GM12878 (cell line): Measurements from ENCODE around the gene PITX1. TPM values are rescaled to one million over a fixed set of nuclear protein-coding genes. Genes with fewer than 3 reads are reported as not detected.

Source experiments
- ATAC-seq: fragments of 200-7000 bp; cut with Tn5 transposase; 3 replicates; pipeline ENCODE4 v1.9.1; 2020; ENCODE audit warnings: mild to moderate bottlenecking, moderate library complexity
- BruUV-seq: library from RNA; stranded (reverse); fragments of 400-500 nt; replicated peaks from 2 replicates; lab custom pipeline; 2021; lab: Mats Ljungman, UMichigan
- CTCF ChIA-PET: fragments of 300-600 bp; sonication (Branson Sonifier 250); formaldehyde crosslinking; extraction: SDS; loops from one replicate; lab custom pipeline; 2021; ENCODE audit warnings: inconsistent platforms; lab: Yijun Ruan, JAX
- POLR2A ChIA-PET: fragments of 350-600 bp; formaldehyde crosslinking; extraction: SDS; loops from one replicate; lab custom pipeline; 2021; ENCODE audit warnings: inconsistent platforms; lab: Charles Lee
- RAD21 ChIA-PET: fragments of 300-600 bp; sonication (Branson Sonifier 250); formaldehyde crosslinking; loops from one replicate; lab custom pipeline; 2023; ENCODE audit warnings: antibody characterized with exemption; ENCODE audit not compliant: unreplicated experiment; lab: Charles Lee
- SMC1A ChIA-PET: fragments of 300-600 bp; sonication (Branson Sonifier 250); formaldehyde crosslinking; loops from one replicate; lab custom pipeline; 2023; ENCODE audit not compliant: unreplicated experiment, uncharacterized antibody; lab: Charles Lee
- DNase-seq: peaks from one replicate; pipeline ENCODE4 v3.0.0-alpha.2; 2011; ENCODE audit warnings: low read depth, low spot score
- FAIRE-seq: peaks from 3 replicates; lab custom pipeline; 2011; peaks lifted over from hg19 to GRCh38; lab: Jason Lieb, UNC
- H2AFZ ChIP-seq: 2 replicates; pipeline ENCODE4 v1.6.0; 2011; ENCODE audit warnings: low read depth, low read length, control low read depth; ENCODE audit not compliant: control insufficient read depth
- H3K27ac ChIP-seq: 2 replicates; pipeline ENCODE4 v1.5.1; 2011; ENCODE audit warnings: control low read depth; ENCODE audit not compliant: control insufficient read depth, insufficient read depth
- H3K27me3 ChIP-seq, 2 experiments: replicated peaks in 1 of 2; 2 replicates each; pipeline versions ENCODE4 v1.6.0 to v1.6.1; 2011; ENCODE audit warnings: low read length in 1 of 2; ENCODE audit not compliant: control insufficient read depth in 2 of 2, insufficient read depth in 2 of 2
- H3K36me3 ChIP-seq, 2 experiments: 2 replicates each; pipeline ENCODE4 v1.5.1; 2011; ENCODE audit warnings: low read length in 1 of 2; ENCODE audit not compliant: control insufficient read depth in 2 of 2, insufficient read depth in 2 of 2
- H3K4me1 ChIP-seq: 2 replicates; pipeline ENCODE4 v1.6.1; 2011; ENCODE audit warnings: mild to moderate bottlenecking, low read length, moderate library complexity, mixed read lengths; ENCODE audit not compliant: control insufficient read depth, insufficient read depth
- H3K4me2 ChIP-seq: 2 replicates; pipeline ENCODE4 v1.6.0; 2011; ENCODE audit warnings: control low read depth; ENCODE audit not compliant: control insufficient read depth, insufficient read depth
- H3K4me3 ChIP-seq: fragments of 200-600 bp; sonication (generic); 2 replicates; pipeline ENCODE4 v1.5.1; 2016
- H3K79me2 ChIP-seq: 2 replicates; pipeline ENCODE4 v1.6.0; 2011; ENCODE audit warnings: low read length; ENCODE audit not compliant: control insufficient read depth, insufficient read depth
- H3K9ac ChIP-seq: 2 replicates; pipeline ENCODE4 v1.8.0; 2011; ENCODE audit warnings: low read length, control low read depth, mixed read lengths; ENCODE audit not compliant: control insufficient read depth, insufficient read depth
- H3K9me3 ChIP-seq: replicated peaks from 3 replicates; pipeline ENCODE4 v1.5.1; 2011; ENCODE audit warnings: mild to moderate bottlenecking, low read length; ENCODE audit not compliant: control insufficient read depth, insufficient read depth
- H4K20me1 ChIP-seq: 2 replicates; pipeline ENCODE4 v1.6.0; 2011; ENCODE audit not compliant: control insufficient read depth, insufficient read depth
- ATF3 ChIP-seq: IDR thresholded peaks from 2 replicates; pipeline ENCODE4 v1.6.1; 2011; ENCODE audit warnings: low read depth, mild to moderate bottlenecking, low read length, moderate library complexity, borderline replicate concordance; ENCODE audit errors: extremely low read depth
- BHLHE40 ChIP-seq, 2 experiments: fragments of 450-650 bp in 1 of 2; IDR thresholded peaks; 2 replicates each; pipeline ENCODE4 v1.6.1; 2011 to 2017; ENCODE audit warnings: low read depth in 2 of 2, borderline replicate concordance in 1 of 2, improper control_type of control experiment in 1 of 2, low read length in 1 of 2, mild to moderate bottlenecking in 1 of 2
- CBX5 ChIP-seq: sonication (generic); IDR thresholded peaks from 2 replicates; pipeline ENCODE4 v1.6.1; 2016; ENCODE audit warnings: low read depth, moderate library complexity, mild to moderate bottlenecking, inconsistent platforms
- CHD2 ChIP-seq: IDR thresholded peaks from 2 replicates; pipeline ENCODE4 v1.6.1; 2011; ENCODE audit warnings: low read depth, low read length, improper control_type of control experiment, borderline replicate concordance
- EP300 ChIP-seq, 2 experiments: fragments of 150-350 bp in 1 of 2; IDR thresholded peaks; 2 replicates each; pipeline ENCODE4 v1.6.1; 2011 to 2012; ENCODE audit warnings: low read depth in 2 of 2, low read length in 2 of 2, borderline replicate concordance in 1 of 2, improper control_type of control experiment in 1 of 2, inconsistent platforms in 1 of 2; ENCODE audit not compliant: control insufficient read depth in 1 of 2
- PKNOX1 ChIP-seq: fragments of 450-650 bp; IDR thresholded peaks from 2 replicates; pipeline ENCODE4 v1.6.1; 2016; ENCODE audit warnings: mild to moderate bottlenecking
- PML ChIP-seq: IDR thresholded peaks from 2 replicates; pipeline ENCODE4 v1.6.1; 2012; ENCODE audit warnings: low read length, inconsistent platforms
- SIN3A ChIP-seq: IDR thresholded peaks from 2 replicates; pipeline ENCODE4 v1.6.1; 2012; ENCODE audit warnings: low read depth, low read length, improper control_type of control experiment
- SMC3 ChIP-seq: IDR thresholded peaks from 2 replicates; pipeline ENCODE4 v1.6.1; 2011; ENCODE audit warnings: low read length, improper control_type of control experiment, borderline replicate concordance
- SP1 ChIP-seq: IDR thresholded peaks from one replicate; pipeline ENCODE4 v1.6.1; 2011; ENCODE audit warnings: low read depth, low read length
- SRF ChIP-seq, 2 experiments: IDR thresholded peaks; 2 replicates each; pipeline ENCODE4 v1.6.1; 2011; ENCODE audit warnings: low read depth in 2 of 2, low read length in 2 of 2, mild to moderate bottlenecking in 1 of 2, moderate library complexity in 1 of 2
- TCF12 ChIP-seq: IDR thresholded peaks from 2 replicates; pipeline ENCODE4 v1.6.1; 2011; ENCODE audit warnings: low read depth, mild to moderate bottlenecking, low read length
- YY1 ChIP-seq: IDR thresholded peaks from 2 replicates; pipeline ENCODE4 v1.6.1; 2011; ENCODE audit warnings: low read depth, mild to moderate bottlenecking, low read length
- ZBTB4 ChIP-seq: fragments of 450-650 bp; formaldehyde crosslinking; IDR thresholded peaks from 2 replicates; pipeline ENCODE4 v1.4.0; 2022; ENCODE audit warnings: mild to moderate bottlenecking, moderate library complexity
- ZNF207 ChIP-seq: fragments of 450-650 bp; IDR thresholded peaks from 2 replicates; pipeline ENCODE4 v1.6.1; 2014; ENCODE audit warnings: antibody characterized with exemption, mild to moderate bottlenecking, borderline replicate concordance
- WGBS: methylation state at CpG from one replicate; pipeline ENCODE4 v1.1.6; 2016; ENCODE audit warnings: low lambda C conversion rate; ENCODE audit not compliant: insufficient replicate concordance, insufficient coverage; ENCODE audit errors: missing lambda C conversion rate; 5-methylcytosine and 5-hydroxymethylcytosine counted together
- in situ Hi-C: fragments of 300-500 bp; cut with MboI; formaldehyde crosslinking; loops from 9 replicates; pipeline ENCODE4 v1.14.3; 2018; ENCODE audit warnings: mixed read lengths
- intact Hi-C: fragments of 100-400 bp; cut with micrococcal nuclease; formaldehyde crosslinking; loops from one replicate; pipeline ENCODE4 v1.14.2; 2022; ENCODE audit not compliant: unreplicated experiment
- polyA plus RNA-seq, 11 experiments: library from polyadenylated mRNA; depleted of rRNA in 4 of 11; unstranded in 6 of 11; stranded (reverse) in 5 of 11; fragments of >200 nt; fragmentation: Nextera tagmentation in 4 of 11; fragmentation: Illumina TruSeq in 1 of 11; extraction: Ambion mirVana in 4 of 11; extraction: Trizol in 1 of 11; gene quantifications; 1 replicate in 1 of 11; 2 replicates in 10 of 11; pipeline versions ENCODE4 v1.2.1 to v1.2.3, GENCODE V29; 2011 to 2016; ENCODE audit warnings: inconsistent platforms in 2 of 11, missing spikeins in 2 of 11, low read depth in 1 of 11
- total RNA-seq, 4 experiments: library from RNA; depleted of rRNA in 3 of 4; stranded (reverse); fragments of >200 nt in 3 of 4; fragmentation: Illumina TruSeq in 1 of 4; extraction: Trizol in 1 of 4; gene quantifications; 2 replicates each; pipeline versions ENCODE4 v1.2.1 to v1.2.3, GENCODE V29; 2013 to 2021

PITX1 gene
- total and polyA plus RNA-seq, 10 of the 15 experiments (the other 5 are each of a cell fraction or from before 2014, with no cell fraction given), result 0.16 to 1.1 (median 0.68) TPM; not detected in 5

GRCh38 chr5:135053278-135053677 lies 19.2 kb upstream of the PITX1 start (continued):
- TF ChIP-seq EP300 (IDR thresholded peaks at IDR 0.05; ENCODE audit: borderline replicate concordance in 1 of 2, control insufficient read depth in 1 of 2, low read depth in 2 of 2, low read length in 2 of 2) (peak in 1 of 2 experiments; percentile 14; a peak in 1 of 4 replicates), SRF (IDR thresholded peaks at IDR 0.05; ENCODE audit: low read depth in 2 of 2, low read length in 2 of 2) (no peak), ZNF207 (no peak), PKNOX1 (no peak), PML (no peak)
- TF ChIP-seq, all 136 proteins: peak for 10

GRCh38 chr5:135052511-135053145 lies 18.6 kb upstream of the PITX1 start:
- in situ Hi-C loops (no loop called here), intact Hi-C loops (no loop called here)
- Histone ChIP-seq H2AFZ (no peak overlapping the region), H3K9me3 (no peaks in the 10 kb centered on the region), H3K4me1 (peaks cover 14% of the 10 kb centered on the region), H4K20me1 (no peaks in the 10 kb centered on the region), H3K36me3 (no peaks in the 10 kb centered on the region), H3K27me3 (peaks cover 0 to 4% of the 10 kb centered on the region in 2 experiments), H3K4me2 (peak overlapping the region; percentile 26), H3K4me3 (no peak overlapping the region), H3K27ac (no peak overlapping the region), H3K79me2 (no peaks in the 10 kb centered on the region), H3K9ac (no peak overlapping the region)
- BruUV-seq, result no TSS peak
- TF ChIP-seq CHD2 (no peak), PML (no peak), ATF3 (no peak), SP1 (no peak), TCF12 (no peak), SIN3A (no peak), BHLHE40 (IDR thresholded peaks at IDR 0.05; ENCODE audit: borderline replicate concordance in 1 of 2, low read depth in 2 of 2, low read length in 1 of 2) (no peak), SMC3 (no peak), CBX5 (no peak), YY1 (no peak), ZBTB4 (CRISPR knock-in tag) (no peak)
- ChIA-PET RAD21 (interaction anchor here (0.6 to 0.9 kb wide), 2 partner anchors 11 to 29 kb away, joined by 3 read pairs; no protein-coding TSS in a partner anchor), SMC1A (interaction anchor here (0.6 to 0.9 kb wide), 2 partner anchors 132 to 149 kb away, joined by 3 to 4 read pairs; no protein-coding TSS in a partner anchor), CTCF (no interaction called here), POLR2A (interaction anchor here (0.5 kb wide), 1 partner anchor 47 kb away, joined by 4 read pairs; no protein-coding TSS in a partner anchor)
- whole genome bisulfite sequencing, result 60% methylated on average over 6 of the region's 6 CpGs
- no peak for FAIRE-seq
- no peak for ATAC-seq
- no peak for DNase-seq
